ENCODE measurements around the gene RS1. TPM values are rescaled to one million over a fixed set of nuclear protein-coding genes. Genes with fewer than 3 reads are reported as not detected.

Gene RS1
- total RNA-seq, 2 donors from 2014 or later = not detected

GRCh38 chrX:18652636-18653035 is 19.3 kb downstream of the RS1 start:
- no peak overlapping the region for H3K4me3 Mint-ChIP-seq
- H3K9me3 Mint-ChIP-seq = no peaks in the 10 kb centered on the region
- no peak overlapping the region for H3K27ac Mint-ChIP-seq
- H3K36me3 Mint-ChIP-seq (ENCODE audit: insufficient read depth in 2 of 2) = no peaks in the 10 kb centered on the region
- ATAC-seq (replicated peaks in 1 of 2) = no peak
- no peaks in the 10 kb centered on the region for H3K27me3 Mint-ChIP-seq (ENCODE audit: low read depth)
- H3K4me1 Mint-ChIP-seq (ENCODE audit: low read depth) = no peaks in the 10 kb centered on the region
- DNase-seq = no peak

GRCh38 chrX:18650662-18651061 is 21.2 kb downstream of the RS1 start:
- no peaks in the 10 kb centered on the region for H3K27me3 Mint-ChIP-seq (ENCODE audit: low read depth)
- ATAC-seq (replicated peaks in 1 of 2) (no peak), DNase-seq (no peak)
- H3K4me3 Mint-ChIP-seq = no peak overlapping the region
- H3K27ac Mint-ChIP-seq = no peak overlapping the region
- no peaks in the 10 kb centered on the region for H3K9me3 Mint-ChIP-seq
- no peaks in the 10 kb centered on the region for H3K4me1 Mint-ChIP-seq (ENCODE audit: low read depth)
- no peaks in the 10 kb centered on the region for H3K36me3 Mint-ChIP-seq (ENCODE audit: insufficient read depth in 2 of 2)

GRCh38 chrX:18649498-18649951 is 22.4 kb downstream of the RS1 start:
- ATAC-seq (replicated peaks in 1 of 2) = no peak
- no peaks in the 10 kb centered on the region for H3K27me3 Mint-ChIP-seq (ENCODE audit: low read depth)

GRCh38 chrX:18647621-18648020 is 24.3 kb downstream of the RS1 start:
- ATAC-seq (replicated peaks in 1 of 2) (no peak), DNase-seq (no peak)
- H3K27me3 Mint-ChIP-seq (ENCODE audit: low read depth) = no peaks in the 10 kb centered on the region
- H3K36me3 Mint-ChIP-seq (ENCODE audit: insufficient read depth in 2 of 2) = no peaks in the 10 kb centered on the region
- no peaks in the 10 kb centered on the region for H3K4me1 Mint-ChIP-seq (ENCODE audit: low read depth)
- no peaks in the 10 kb centered on the region for H3K9me3 Mint-ChIP-seq
- H3K4me3 Mint-ChIP-seq = no peak overlapping the region
- no peak overlapping the region for H3K27ac Mint-ChIP-seq

More at GRCh38 chrX:18649498-18649951, 22.4 kb downstream of the RS1 start:
- Mint-ChIP-seq H3K4me3 (no peak overlapping the region), H3K36me3 (ENCODE audit: insufficient read depth in 2 of 2) (no peaks in the 10 kb centered on the region), H3K9me3 (no peaks in the 10 kb centered on the region), H3K27ac (no peak overlapping the region), H3K4me1 (ENCODE audit: low read depth) (no peaks in the 10 kb centered on the region)
- no peak for DNase-seq

- DNase-seq (no peak), ATAC-seq (replicated peaks in 1 of 2) (no peak)
- H3K4me1 Mint-ChIP-seq (ENCODE audit: low read depth) = no peaks in the 10 kb centered on the region
- no peaks in the 10 kb centered on the region for H3K27me3 Mint-ChIP-seq (ENCODE audit: low read depth)
- no peak overlapping the region for H3K4me3 Mint-ChIP-seq
- H3K27ac Mint-ChIP-seq = no peak overlapping the region
- no peaks in the 10 kb centered on the region for H3K36me3 Mint-ChIP-seq (ENCODE audit: insufficient read depth in 2 of 2)
- H3K9me3 Mint-ChIP-seq = no peaks in the 10 kb centered on the region
These were observed 28.1 kb downstream of the RS1 start for GRCh38 chrX:18643853-18644252.

- Mint-ChIP-seq H3K36me3 (ENCODE audit: insufficient read depth in 2 of 2) (no peaks in the 10 kb centered on the region), H3K9me3 (no peaks in the 10 kb centered on the region), H3K4me3 (no peak overlapping the region), H3K27ac (no peak overlapping the region), H3K27me3 (ENCODE audit: low read depth) (no peaks in the 10 kb centered on the region), H3K4me1 (ENCODE audit: low read depth) (no peaks in the 10 kb centered on the region)
- no peak for ATAC-seq (replicated peaks in 1 of 2)
- DNase-seq = no peak
These were observed 28.7 kb downstream of the RS1 start for GRCh38 chrX:18643243-18643642.

GRCh38 chrX:18640686-18641085 is 31.2 kb downstream of the RS1 start:
- no peaks in the 10 kb centered on the region for H3K36me3 Mint-ChIP-seq (ENCODE audit: insufficient read depth in 2 of 2)
- H3K9me3 Mint-ChIP-seq = no peaks in the 10 kb centered on the region
- no peak for ATAC-seq (replicated peaks in 1 of 2)
- no peaks in the 10 kb centered on the region for H3K27me3 Mint-ChIP-seq (ENCODE audit: low read depth)
- H3K27ac Mint-ChIP-seq = no peak overlapping the region
- no peak overlapping the region for H3K4me3 Mint-ChIP-seq
- H3K4me1 Mint-ChIP-seq (ENCODE audit: low read depth) = no peaks in the 10 kb centered on the region
- DNase-seq = no peak

- no peak overlapping the region for H3K27ac Mint-ChIP-seq
- no peaks in the 10 kb centered on the region for H3K36me3 Mint-ChIP-seq (ENCODE audit: insufficient read depth in 2 of 2)
- H3K4me3 Mint-ChIP-seq = no peak overlapping the region
- no peak for DNase-seq
- no peaks in the 10 kb centered on the region for H3K4me1 Mint-ChIP-seq (ENCODE audit: low read depth)
- ATAC-seq (replicated peaks in 1 of 2) = no peak
- H3K9me3 Mint-ChIP-seq = no peaks in the 10 kb centered on the region
- no peaks in the 10 kb centered on the region for H3K27me3 Mint-ChIP-seq (ENCODE audit: low read depth)
These were observed 32.6 kb downstream of the RS1 start for GRCh38 chrX:18639280-18639679.

GRCh38 chrX:18638398-18638797 is 33.5 kb downstream of the RS1 start:
- Mint-ChIP-seq H3K36me3 (ENCODE audit: insufficient read depth in 2 of 2) (no peaks in the 10 kb centered on the region), H3K27ac (no peak overlapping the region), H3K27me3 (ENCODE audit: low read depth) (no peaks in the 10 kb centered on the region), H3K9me3 (no peaks in the 10 kb centered on the region), H3K4me1 (ENCODE audit: low read depth) (no peaks in the 10 kb centered on the region), H3K4me3 (no peak overlapping the region)
- ATAC-seq (replicated peaks in 1 of 2) (no peak), DNase-seq (no peak)

GRCh38 chrX:18630934-18631333 is 41.0 kb downstream of the RS1 start:
- H3K4me1 Mint-ChIP-seq (ENCODE audit: low read depth) = no peaks in the 10 kb centered on the region
- no peak overlapping the region for H3K4me3 Mint-ChIP-seq
- H3K9me3 Mint-ChIP-seq = no peaks in the 10 kb centered on the region
- no peaks in the 10 kb centered on the region for H3K36me3 Mint-ChIP-seq (ENCODE audit: insufficient read depth in 2 of 2)
- ATAC-seq (replicated peaks in 1 of 2) (no peak), DNase-seq (no peak)
- no peak overlapping the region for H3K27ac Mint-ChIP-seq
- H3K27me3 Mint-ChIP-seq (ENCODE audit: low read depth) = no peaks in the 10 kb centered on the region

- Mint-ChIP-seq H3K36me3 (ENCODE audit: insufficient read depth in 2 of 2) (no peaks in the 10 kb centered on the region), H3K9me3 (no peaks in the 10 kb centered on the region), H3K4me3 (no peak overlapping the region), H3K4me1 (ENCODE audit: low read depth) (no peaks in the 10 kb centered on the region), H3K27ac (no peak overlapping the region), H3K27me3 (ENCODE audit: low read depth) (no peaks in the 10 kb centered on the region)
- DNase-seq (no peak), ATAC-seq (replicated peaks in 1 of 2) (no peak)
These were observed 47.3 kb downstream of the RS1 start for GRCh38 chrX:18624599-18624998.

- ATAC-seq (replicated peaks in 1 of 2) = no peak
- Mint-ChIP-seq H3K4me1 (ENCODE audit: low read depth) (no peaks in the 10 kb centered on the region), H3K36me3 (ENCODE audit: insufficient read depth in 2 of 2) (no peaks in the 10 kb centered on the region), H3K4me3 (no peak overlapping the region), H3K9me3 (no peaks in the 10 kb centered on the region), H3K27ac (no peak overlapping the region), H3K27me3 (ENCODE audit: low read depth) (no peaks in the 10 kb centered on the region)
- no peak for DNase-seq
These were observed 51.6 kb downstream of the RS1 start for GRCh38 chrX:18620349-18620748.

- Mint-ChIP-seq H3K4me3 (no peak overlapping the region), H3K4me1 (ENCODE audit: low read depth) (no peaks in the 10 kb centered on the region), H3K27me3 (ENCODE audit: low read depth) (no peaks in the 10 kb centered on the region), H3K9me3 (no peaks in the 10 kb centered on the region), H3K36me3 (ENCODE audit: insufficient read depth in 2 of 2) (no peaks in the 10 kb centered on the region), H3K27ac (no peak overlapping the region)
- no peak for DNase-seq
- no peak for ATAC-seq (replicated peaks in 1 of 2)
These were observed 52.6 kb downstream of the RS1 start for GRCh38 chrX:18619288-18619687.

- Mint-ChIP-seq H3K9me3 (no peaks in the 10 kb centered on the region), H3K4me3 (no peak overlapping the region), H3K36me3 (ENCODE audit: insufficient read depth in 2 of 2) (no peaks in the 10 kb centered on the region), H3K27me3 (ENCODE audit: low read depth) (no peaks in the 10 kb centered on the region), H3K27ac (no peak overlapping the region), H3K4me1 (ENCODE audit: low read depth) (no peaks in the 10 kb centered on the region)
- DNase-seq (no peak), ATAC-seq (replicated peaks in 1 of 2) (no peak)
These were observed 54.5 kb downstream of the RS1 start for GRCh38 chrX:18617407-18617750.

Measured in activated T-cell treated with anti-CD3 and anti-CD28 coated beads, Interleukin-2, amount 50 U/mL, for 72 hours (primary cell).